NT2/D1 (cell line): ENCODE results near the gene PTK6.
A peak's percentile ranks its signal among the peaks of the same experiment; 100 is the strongest.

Experiments used
- DNase-seq: peaks from one replicate; pipeline ENCODE4 v3.0.0-alpha.2; 2011; ENCODE audit warnings: low read depth, low spot score
- H3K27me3 ChIP-seq: 2 replicates; pipeline ENCODE4 v1.6.0; 2011; ENCODE audit warnings: mild to moderate bottlenecking; ENCODE audit not compliant: insufficient read length, insufficient read depth
- H3K36me3 ChIP-seq: 2 replicates; pipeline ENCODE4 v1.6.1; 2011; ENCODE audit warnings: mild to moderate bottlenecking, low read length, mixed read lengths; ENCODE audit not compliant: insufficient read depth, insufficient read length
- H3K4me1 ChIP-seq: 2 replicates; pipeline ENCODE4 v1.5.1; 2011; ENCODE audit not compliant: insufficient read depth, insufficient read length
- H3K4me3 ChIP-seq: 2 replicates; pipeline ENCODE4 v1.5.1; 2011; ENCODE audit warnings: low read depth; ENCODE audit not compliant: insufficient read length
- H3K9ac ChIP-seq: 2 replicates; pipeline ENCODE4 v1.6.0; 2011; ENCODE audit warnings: low read depth; ENCODE audit not compliant: insufficient read length
- H3K9me3 ChIP-seq: 2 replicates; pipeline ENCODE4 v1.5.1; 2011; ENCODE audit warnings: mild to moderate bottlenecking, low read length; ENCODE audit not compliant: insufficient read depth
- SUZ12 ChIP-seq: IDR thresholded peaks from 2 replicates; pipeline ENCODE4 v1.6.1; 2011; ENCODE audit not compliant: insufficient read length, insufficient read depth; ENCODE audit errors: extremely low read depth
- YY1 ChIP-seq: IDR thresholded peaks from 2 replicates; pipeline ENCODE4 v1.6.1; 2011; ENCODE audit not compliant: insufficient read length, insufficient read depth
- ZNF274 ChIP-seq: IDR thresholded peaks from 2 replicates; pipeline ENCODE4 v1.6.1; 2011; ENCODE audit warnings: mild to moderate bottlenecking, low read depth, low read length

The PTK6 gene

GRCh38 chr20:63536997-63537524 is at the start of gene PTK6:
Gene PTK6 (minus strand): TSS chr20:63537376. CDS start chr20:63537314, 62 bp downstream.
- Histone ChIP-seq H3K27me3 (no peaks in the 10 kb centered on the region), H3K36me3 (no peaks in the 10 kb centered on the region), H3K9ac (peak within 1 kb of the TSS; percentile 72), H3K4me3 (peak within 1 kb of the TSS; percentile 13), H3K4me1 (peaks cover 45% of the 10 kb centered on the region), H3K9me3 (no peaks in the 10 kb centered on the region)
- TF ChIP-seq YY1 (no peak), ZNF274 (no peak), SUZ12 (no peak)
- DNase-seq, result no peak

- Histone ChIP-seq H3K4me3 (no peak overlapping the region), H3K27me3 (no peaks in the 10 kb centered on the region), H3K9me3 (no peaks in the 10 kb centered on the region), H3K9ac (no peak overlapping the region), H3K36me3 (peaks cover 39% of the 10 kb centered on the region), H3K4me1 (peaks cover 14% of the 10 kb centered on the region)
- no peak for DNase-seq
- TF ChIP-seq YY1, result no peak
- TF ChIP-seq SUZ12, result no peak
- TF ChIP-seq ZNF274, result no peak
Observed at GRCh38 chr20:63586797-63587196, 49.6 kb upstream of the PTK6 start.

GRCh38 chr20:63585616-63586565 is 48.7 kb upstream of the PTK6 start:
- H3K4me1 ChIP-seq, result peaks cover 18% of the 10 kb centered on the region
- H3K27me3 ChIP-seq, result no peaks in the 10 kb centered on the region
- no peak for TF ChIP-seq ZNF274
- no peak for TF ChIP-seq SUZ12
- TF ChIP-seq YY1, result no peak
- H3K36me3 ChIP-seq, result peaks cover 32% of the 10 kb centered on the region
- no peak for DNase-seq
- H3K4me3 ChIP-seq, result no peak overlapping the region
- H3K9me3 ChIP-seq, result no peaks in the 10 kb centered on the region
- no peak overlapping the region for H3K9ac ChIP-seq

- Histone ChIP-seq H3K9ac (no peak overlapping the region), H3K9me3 (no peaks in the 10 kb centered on the region), H3K4me1 (peaks cover 16% of the 10 kb centered on the region), H3K4me3 (no peak overlapping the region), H3K27me3 (no peaks in the 10 kb centered on the region), H3K36me3 (peaks cover 7% of the 10 kb centered on the region)
- TF ChIP-seq YY1 (no peak), SUZ12 (no peak), ZNF274 (no peak)
- no peak for DNase-seq
Observed at GRCh38 chr20:63582382-63583063, 45.3 kb upstream of the PTK6 start.

- no peaks in the 10 kb centered on the region for H3K36me3 ChIP-seq
- H3K27me3 ChIP-seq, result no peaks in the 10 kb centered on the region
- DNase-seq, result peak; percentile 51
- TF ChIP-seq YY1 (no peak), SUZ12 (no peak), ZNF274 (no peak)
- no peaks in the 10 kb centered on the region for H3K9me3 ChIP-seq
- peaks cover 8% of the 10 kb centered on the region for H3K4me1 ChIP-seq
- no peak overlapping the region for H3K4me3 ChIP-seq
- H3K9ac ChIP-seq, result no peak overlapping the region
Observed at GRCh38 chr20:63580796-63581461, 43.8 kb upstream of the PTK6 start.

- H3K4me1 ChIP-seq, result peaks cover 12% of the 10 kb centered on the region
- no peaks in the 10 kb centered on the region for H3K27me3 ChIP-seq
- no peak overlapping the region for H3K4me3 ChIP-seq
- H3K36me3 ChIP-seq, result no peaks in the 10 kb centered on the region
- TF ChIP-seq SUZ12, result no peak
- no peak for TF ChIP-seq YY1
- no peak for TF ChIP-seq ZNF274
- peak overlapping the region; percentile 38 for H3K9ac ChIP-seq
- H3K9me3 ChIP-seq, result no peaks in the 10 kb centered on the region
- DNase-seq, result no peak
Observed at GRCh38 chr20:63579017-63579694, 42.0 kb upstream of the PTK6 start.
